Skeletal muscle cell (primary cell): ENCODE data around the gene TSC1.

Source experiments
- DNase-seq: peaks from one replicate; pipeline ENCODE4 v3.0.0-alpha.2; 2010; ENCODE audit warnings: low read depth
- H3K4me3 ChIP-seq: 2 replicates; pipeline ENCODE4 v1.5.1; 2011; ENCODE audit warnings: low read depth, mild to moderate bottlenecking, control low read depth, low read length, moderate library complexity

Gene TSC1

DNA sequence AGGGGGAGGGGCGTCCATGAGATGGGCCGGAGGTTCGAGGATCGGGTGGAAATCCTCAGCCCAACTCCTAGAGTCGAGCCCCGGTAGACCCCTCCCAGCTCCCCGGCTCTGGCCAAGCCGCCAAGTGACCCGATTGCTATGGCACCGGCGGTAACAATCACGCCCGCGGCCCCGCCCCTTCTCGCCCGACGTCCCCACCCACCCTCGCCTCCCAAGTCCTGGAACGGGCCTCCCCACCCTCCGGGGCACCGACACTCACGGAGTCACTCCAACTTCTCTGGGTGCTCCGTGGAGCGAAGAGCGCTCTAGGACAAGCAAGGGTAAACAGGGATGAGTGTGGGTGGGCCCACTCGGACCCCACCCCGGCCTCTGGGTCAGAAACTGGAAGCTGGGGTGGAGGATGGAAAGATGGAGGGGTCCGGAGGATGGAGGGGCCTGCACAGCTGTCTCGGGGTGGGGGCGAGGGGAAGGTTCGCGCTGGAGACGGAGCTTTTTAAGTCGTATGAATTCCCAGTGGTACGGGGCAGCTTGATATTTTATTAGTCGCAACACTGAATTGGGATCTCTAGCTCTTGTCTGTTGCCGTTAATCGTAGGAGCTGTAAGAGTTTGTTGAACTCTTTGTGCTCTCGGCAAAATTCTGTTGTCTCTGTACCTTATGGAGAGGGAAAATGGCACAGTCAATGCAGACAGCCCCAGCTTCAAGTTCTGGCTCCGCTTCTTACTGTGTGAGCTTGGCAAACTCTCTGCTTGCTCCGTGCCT, 65.5 kb downstream of the TSC1 start, which contains the start of gene SPACA9:
Gene SPACA9 (plus strand): TSS at position 204 of the 762 bp plus-strand sequence. CDS start 5,050 bp downstream, outside the sequence.
- peak within 1 kb of the TSS; percentile 99 for H3K4me3 ChIP-seq
- DNase-seq: no peak

DNA sequence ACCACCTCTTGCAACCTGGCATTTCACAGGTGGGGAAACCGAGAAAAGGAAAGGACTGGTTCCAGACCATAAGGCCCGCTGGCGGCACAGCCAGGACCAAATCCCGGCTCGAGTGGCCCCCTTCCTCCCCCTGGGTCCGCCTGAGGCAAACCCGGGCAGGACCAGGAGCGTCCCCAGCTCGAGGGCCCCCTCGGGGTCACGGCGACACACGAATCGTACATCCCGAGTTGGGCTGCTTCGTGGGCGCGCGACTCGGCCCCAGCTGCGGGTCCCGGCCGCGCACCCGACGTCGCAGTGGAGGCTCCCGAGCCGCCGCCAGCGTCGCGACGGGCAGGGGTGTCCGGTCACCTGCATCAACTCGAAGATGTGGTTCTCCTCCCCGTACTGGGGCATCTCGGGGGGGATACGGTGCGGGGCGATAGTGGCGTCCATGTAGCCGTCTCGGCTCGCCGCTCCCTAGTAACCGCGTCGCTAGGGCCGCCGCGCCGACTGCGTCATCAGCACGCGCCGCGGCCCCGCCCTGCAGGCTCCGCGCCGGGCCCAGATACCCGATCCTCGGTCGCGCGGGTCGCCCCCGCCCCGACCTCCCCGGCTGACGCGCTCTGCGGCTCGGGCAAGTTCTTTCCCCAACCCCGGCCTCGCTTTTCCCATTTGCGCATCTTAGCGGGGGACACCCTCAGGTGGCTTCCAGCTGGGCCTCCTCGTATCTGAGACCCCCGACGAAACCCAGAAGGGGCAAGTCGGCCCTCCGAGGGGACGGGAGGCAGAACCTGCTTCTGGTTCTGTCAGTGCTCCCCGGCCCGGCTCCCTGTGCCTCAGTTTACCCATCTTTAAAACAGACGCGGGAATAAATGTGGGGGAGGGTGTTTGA, 66.4 kb downstream of the TSC1 start, which contains the start of gene AK8:
Gene AK8 (minus strand): TSS at position 461 of the 871 bp plus-strand sequence. CDS start 29 bp downstream, at position 432.
- H3K4me3 ChIP-seq: peak within 1 kb of the TSS; percentile 99
- DNase-seq: peak; percentile 27

DNA sequence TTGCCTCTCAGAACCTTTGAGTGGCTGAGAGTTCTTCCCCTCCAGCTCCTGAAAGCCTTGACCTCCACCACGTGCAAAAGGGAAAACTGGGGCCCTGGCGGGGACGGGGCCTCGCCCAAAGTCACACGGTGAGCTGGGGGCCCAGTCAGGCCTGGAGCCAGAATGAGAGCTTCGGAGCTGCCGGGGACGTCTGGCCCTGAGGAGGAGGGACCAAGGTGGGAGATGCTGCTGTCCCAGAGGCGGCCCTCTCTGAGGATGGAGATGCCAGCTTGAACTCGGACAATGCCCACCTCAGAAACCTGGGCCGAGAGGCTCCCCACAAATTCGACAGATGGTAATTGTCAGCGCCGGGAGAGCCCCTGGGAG, 67.0 kb downstream of the TSC1 start:
- H3K4me3 ChIP-seq: peak overlapping the region; percentile 99

DNA sequence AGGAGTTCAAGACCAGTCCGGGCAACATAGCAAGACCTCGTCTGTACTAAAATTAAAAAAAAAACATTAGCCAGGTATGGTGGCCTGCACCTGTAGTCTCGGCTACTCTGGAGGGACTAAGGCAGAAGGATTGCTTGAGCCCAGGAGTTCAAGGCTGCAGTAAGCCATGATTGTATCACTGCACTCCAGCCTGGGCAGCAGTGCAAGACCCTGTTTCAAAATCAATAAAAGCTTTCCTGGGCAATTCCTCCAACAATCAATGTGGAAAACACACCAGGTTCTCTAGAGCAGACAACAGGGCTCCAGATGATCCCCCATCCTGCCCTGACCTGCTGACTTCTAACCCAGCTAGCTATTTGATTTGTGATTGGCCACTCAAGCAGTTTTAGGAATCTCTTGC, 67.6 kb downstream of the TSC1 start:
- no peak for DNase-seq
- no peak overlapping the region for H3K4me3 ChIP-seq

More for the DNA sequence above, 67.0 kb downstream of the TSC1 start:
- no peak for DNase-seq

DNA sequence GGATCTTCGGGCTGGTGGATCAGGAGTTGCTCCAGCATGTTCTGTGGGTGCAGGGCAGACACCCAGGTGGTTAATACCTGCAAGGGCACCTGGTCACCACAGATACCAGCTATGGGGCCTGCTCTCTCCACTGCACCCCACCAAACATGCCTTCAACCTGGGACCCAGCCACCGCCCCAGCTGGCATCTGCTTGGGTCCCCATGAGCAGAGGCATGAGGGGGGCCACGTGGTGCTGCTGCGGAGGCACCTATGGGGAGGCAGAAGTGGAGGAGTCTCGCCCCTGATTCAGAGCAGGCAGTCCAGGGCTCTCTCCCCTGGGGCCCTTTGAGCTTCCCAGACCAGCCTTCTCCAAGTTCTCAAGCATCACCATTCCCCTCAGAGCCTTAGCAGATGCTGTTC, 69.3 kb downstream of the TSC1 start:
- DNase-seq: no peak
- H3K4me3 ChIP-seq: no peak overlapping the region

DNA sequence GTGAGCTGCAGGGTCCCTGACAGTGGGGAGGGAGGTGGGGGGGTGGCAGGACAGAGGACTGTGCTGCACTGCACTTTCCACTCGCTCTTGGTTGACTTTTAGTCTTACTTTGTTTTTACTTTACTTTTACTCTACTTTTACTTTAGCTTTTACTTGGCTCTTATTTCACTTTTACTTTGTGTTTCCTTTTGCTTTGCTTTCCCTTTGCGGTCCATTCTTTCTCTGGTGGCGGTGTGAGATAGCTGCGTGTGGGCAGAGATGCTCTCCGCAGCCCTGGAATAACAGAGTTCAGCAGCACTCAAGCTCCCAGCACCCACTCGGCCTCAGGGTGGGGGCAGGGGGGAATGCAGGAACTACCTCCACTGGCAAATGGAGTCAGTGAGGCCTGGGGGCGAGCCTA, 71.0 kb downstream of the TSC1 start:
- no peak for DNase-seq
- H3K4me3 ChIP-seq: no peak overlapping the region

DNA sequence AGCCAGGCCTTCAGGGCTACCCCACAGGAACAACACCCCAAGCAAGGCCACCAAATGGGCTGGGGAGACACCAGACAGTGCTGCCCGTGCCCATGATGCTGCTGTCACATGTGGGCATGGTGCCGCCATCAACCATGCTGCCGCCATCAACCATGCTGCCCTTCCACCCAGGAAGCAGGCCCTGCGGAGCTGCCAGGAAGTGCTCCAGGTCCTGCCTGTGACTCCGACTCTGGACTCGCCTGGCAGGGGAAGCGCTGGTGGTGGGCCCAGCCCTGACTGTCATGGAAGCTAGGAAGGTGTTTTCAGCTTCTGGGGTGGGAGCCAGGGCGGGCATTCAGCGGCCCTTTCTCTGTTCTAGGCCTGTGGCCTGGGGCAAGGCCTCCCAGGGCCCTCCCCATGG, 75.2 kb downstream of the TSC1 start:
- H3K4me3 ChIP-seq: no peak overlapping the region
- DNase-seq: no peak

DNA sequence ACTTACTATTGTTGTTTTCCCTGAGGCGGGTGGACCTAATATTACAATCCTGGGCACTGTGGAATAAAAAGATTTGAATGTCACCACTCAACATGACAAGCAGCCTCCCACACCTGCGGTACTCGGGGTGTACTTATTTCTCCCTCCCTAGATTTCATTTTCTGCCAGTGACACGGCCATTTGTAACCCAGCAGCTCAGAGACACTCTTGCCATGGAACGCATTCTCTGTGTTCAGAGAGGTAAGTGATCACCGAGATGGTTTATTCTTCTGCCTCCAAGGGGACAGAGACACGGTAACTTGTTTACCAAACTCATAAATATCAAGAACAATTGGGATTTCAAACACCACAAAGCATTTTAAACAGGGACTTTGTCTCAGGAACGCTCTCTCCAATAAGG, 77.5 kb downstream of the TSC1 start:
- H3K4me3 ChIP-seq: no peak overlapping the region
- no peak for DNase-seq

DNA sequence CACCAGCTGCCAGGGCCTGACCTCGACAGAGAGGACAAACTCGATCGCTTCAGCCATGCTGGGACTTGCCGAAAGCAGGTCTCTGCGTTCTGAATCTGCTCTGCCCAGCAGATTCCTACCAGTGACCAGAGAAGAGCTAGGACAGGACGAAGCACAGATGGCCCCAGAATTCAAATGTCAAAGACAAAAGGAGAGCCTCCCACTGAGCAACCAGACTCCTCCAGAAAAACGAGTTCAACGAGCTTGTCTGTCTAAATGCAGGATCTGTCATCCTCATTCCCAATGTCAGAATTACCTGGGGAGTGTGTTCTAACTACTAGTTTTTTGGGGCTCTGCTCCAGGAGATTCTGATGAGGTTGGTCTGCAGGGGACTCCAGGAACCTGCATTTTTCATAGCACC, 79.7 kb downstream of the TSC1 start:
- DNase-seq: no peak
- no peak overlapping the region for H3K4me3 ChIP-seq

DNA sequence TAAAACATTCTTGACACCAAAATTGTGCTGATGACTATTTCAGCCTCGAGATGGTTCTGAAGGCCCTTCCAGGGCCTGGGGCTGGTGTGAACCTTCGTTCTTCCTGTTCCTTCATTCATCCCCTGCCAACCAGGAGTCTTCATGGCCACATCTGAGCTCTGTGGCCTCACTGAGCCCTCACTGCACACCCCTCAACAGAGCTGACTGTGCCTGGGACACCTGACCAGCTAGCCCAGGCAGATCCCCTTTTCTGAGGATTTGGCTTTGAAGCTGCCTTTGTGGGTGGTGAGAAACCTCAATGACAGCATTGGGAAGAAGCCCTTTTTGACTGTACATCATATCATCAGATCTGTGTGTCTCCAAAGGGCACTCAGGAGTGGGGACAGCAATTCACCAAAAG, 80.1 kb downstream of the TSC1 start:
- no peak overlapping the region for H3K4me3 ChIP-seq
- no peak for DNase-seq

DNA sequence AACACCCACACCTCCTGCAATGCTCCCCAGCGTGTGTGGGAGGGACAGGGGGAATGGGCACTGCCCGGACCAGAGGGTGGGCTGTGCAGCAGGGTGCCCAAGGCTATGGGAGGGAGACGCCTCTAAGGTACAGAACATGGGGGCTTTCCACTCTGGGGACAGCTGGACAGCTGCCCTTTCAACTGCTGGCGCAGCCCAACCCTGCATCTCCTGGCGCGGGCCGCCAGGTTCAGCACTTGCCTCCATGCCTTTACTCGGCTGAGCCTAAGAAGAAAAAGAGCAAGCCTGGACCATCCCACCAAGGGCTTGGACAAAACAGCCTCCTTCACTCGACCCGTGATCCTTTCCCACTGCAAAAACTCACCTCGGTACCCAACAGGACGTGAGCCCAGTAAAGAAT, 81.3 kb downstream of the TSC1 start:
- no peak overlapping the region for H3K4me3 ChIP-seq
- no peak for DNase-seq

DNA sequence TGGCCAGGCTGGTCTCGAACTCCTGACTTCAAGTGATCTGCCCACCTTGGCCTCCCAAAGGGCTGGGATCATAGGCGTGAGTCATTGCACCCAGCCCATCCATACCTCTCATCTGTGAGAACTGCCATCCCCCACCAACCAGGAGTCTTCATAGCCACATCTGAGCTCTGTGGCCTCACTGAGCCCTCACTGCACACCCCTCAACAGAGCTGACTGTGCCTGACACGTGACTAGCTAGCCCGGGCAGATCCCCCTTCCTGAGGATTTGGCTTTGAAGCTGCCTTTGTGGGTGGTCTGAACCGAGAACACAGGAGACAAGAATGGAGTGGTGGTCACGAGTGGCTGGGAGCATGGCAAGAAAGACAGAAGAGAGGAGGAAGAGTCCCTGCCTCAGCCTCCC, 81.9 kb downstream of the TSC1 start:
- no peak for DNase-seq
- no peak overlapping the region for H3K4me3 ChIP-seq

DNA sequence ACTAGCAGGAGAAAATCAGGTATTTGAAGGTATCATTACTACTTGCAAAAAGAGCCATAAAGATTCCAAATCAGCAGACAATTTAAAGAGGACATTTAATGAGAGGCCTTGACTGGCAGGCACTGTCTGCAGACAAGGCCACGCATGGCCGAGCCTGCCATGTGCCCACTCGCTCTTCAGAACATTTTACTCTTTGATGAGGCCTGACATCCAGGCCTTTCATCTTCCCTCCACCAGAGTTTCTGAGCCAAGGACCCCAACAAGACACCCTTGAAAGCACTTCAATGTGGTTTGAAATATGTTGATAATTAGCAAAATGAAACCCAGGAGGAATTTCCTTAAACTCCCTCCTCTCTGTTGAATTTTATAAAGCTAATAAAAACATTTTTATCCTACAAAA, 82.8 kb downstream of the TSC1 start:
- DNase-seq: no peak
- H3K4me3 ChIP-seq: no peak overlapping the region

DNA sequence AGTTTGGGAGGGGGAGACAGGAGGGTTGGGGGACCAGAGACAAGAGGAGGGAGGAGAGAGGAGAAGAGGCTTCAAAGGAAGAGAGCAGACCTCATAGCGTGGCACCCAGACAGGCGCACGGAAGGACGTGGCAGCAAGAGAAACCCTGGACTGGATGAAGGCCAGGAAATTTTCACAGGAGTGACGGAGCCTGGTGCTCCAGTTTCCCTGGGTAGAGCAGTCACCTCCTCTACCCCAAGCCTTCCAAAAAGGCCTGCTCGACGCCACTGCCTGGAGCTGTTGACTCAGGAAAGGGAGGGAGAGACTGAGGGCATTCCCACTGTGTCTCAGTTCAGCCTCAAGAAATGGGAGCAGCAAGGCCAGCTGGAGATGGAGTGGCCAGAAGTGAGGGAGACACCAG, 85.7 kb downstream of the TSC1 start:
- no peak overlapping the region for H3K4me3 ChIP-seq
- DNase-seq: no peak

DNA sequence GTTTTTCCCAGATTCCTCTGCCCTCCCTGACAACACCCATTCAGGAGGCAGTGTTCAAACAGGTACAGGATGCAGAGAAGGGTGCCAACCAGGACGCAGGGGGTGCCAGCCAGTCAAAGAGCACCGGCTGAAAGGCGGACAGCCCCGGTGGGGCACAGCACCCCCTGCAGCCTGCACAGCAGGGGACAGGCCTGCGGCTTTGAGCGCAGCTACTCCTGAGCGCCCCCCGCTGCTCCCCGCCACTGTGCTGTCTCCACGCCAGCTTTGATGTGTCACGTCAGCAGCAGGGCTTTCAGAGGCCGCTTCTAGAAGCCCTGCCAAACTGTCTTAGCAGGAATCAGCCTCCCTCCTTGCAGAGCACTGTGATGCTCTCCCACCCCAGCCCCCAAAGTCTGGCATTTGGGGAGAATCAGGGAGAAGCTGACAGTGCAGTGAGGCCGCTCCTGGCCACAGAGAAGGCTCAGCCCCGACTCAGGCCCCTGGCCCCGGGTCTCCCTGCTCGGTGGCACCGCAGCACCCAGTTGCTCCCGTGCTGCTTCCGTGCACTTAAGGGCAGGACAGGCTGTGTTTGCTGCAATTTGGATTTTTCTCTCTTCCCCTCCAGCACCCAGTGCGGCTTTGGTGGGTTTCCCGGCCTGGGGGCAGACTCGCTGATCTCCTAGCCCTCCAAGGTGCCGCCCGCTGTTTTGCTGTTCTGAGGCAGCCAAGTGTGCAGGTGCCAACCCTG, 86.6 kb downstream of the TSC1 start:
- DNase-seq: no peak
- no peak overlapping the region for H3K4me3 ChIP-seq

DNA sequence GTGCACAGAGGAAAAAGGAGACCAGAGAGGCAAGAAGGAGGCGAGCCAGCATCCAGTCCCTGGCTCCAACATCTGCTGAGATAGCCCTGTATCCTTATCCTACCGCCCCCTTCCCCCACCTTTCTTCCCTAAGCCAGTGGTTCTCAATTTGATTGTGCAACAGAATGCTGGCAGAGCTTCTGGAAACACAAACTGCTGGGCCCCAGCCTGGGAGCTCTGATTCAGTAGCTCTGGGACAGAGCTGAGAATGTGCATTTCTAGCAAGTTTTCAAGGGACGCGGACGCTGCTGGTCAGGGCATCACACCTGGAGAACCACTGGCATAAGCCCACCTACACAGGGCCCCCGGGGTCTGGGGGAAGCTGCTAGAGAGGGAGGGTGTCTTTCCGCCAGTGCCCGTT, 87.4 kb downstream of the TSC1 start:
- DNase-seq: peak; percentile 46

DNA sequence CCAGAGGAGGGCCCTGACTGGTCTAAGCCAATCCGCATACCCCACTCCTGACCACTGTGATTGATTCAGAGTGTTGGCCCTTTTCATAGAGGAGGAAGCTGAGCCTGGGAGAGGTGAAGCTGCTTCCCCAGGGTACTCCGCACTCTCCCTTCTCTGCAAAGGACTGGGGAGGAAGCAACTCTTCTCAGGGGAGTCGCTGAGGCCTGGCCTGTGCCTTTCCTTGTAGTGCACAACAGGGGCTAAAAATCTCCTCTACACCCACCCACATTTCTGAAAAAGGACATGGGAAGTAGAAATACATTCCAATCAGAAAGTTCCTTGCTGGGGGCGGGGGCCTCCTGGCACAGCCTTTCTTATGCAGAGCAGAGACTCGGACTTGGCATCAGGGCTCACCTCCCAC, 88.5 kb downstream of the TSC1 start:
- no peak for DNase-seq
- H3K4me3 ChIP-seq: no peak overlapping the region

More for the DNA sequence above, 87.4 kb downstream of the TSC1 start:
- H3K4me3 ChIP-seq: no peak overlapping the region

DNA sequence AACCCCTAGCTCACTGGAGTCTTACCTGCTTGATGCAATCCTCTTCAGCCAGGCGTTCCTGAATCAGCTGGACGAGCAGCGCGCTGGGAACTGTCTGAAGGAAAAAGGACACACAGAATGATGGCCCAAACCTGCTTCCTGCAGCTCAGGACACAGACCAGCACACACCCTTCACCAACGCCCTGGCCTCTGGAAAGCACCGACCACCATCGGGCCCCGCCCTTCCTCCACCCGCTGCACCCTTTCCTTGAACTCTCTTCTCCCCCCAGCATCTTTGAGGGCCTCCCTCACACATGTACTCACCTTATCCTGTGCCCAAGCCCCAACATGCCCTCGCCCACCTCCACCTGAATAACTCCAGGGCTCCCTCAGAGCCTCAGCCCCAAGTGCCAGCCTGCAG, 89.6 kb downstream of the TSC1 start:
- no peak overlapping the region for H3K4me3 ChIP-seq
- no peak for DNase-seq

DNA sequence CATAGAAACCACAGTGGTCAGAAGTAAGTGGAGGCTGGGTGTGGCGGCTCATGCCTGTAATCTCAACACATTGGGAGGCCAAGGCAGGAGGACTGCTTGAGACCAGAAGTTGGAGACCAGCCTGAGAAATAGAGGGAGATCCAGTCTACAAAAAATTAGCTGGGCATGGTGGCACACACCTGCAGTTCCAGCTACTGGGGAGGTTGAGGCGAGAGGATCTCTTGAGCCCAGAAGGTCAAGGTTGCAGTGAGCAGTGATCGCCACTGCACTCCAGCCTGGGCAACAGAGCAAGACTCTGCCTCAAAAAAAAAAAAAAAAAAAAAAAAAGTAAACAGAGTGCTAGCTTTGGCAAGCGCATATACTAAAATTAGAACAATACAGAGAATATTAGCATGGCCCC, 90.9 kb downstream of the TSC1 start:
- no peak overlapping the region for H3K4me3 ChIP-seq
- no peak for DNase-seq

DNA sequence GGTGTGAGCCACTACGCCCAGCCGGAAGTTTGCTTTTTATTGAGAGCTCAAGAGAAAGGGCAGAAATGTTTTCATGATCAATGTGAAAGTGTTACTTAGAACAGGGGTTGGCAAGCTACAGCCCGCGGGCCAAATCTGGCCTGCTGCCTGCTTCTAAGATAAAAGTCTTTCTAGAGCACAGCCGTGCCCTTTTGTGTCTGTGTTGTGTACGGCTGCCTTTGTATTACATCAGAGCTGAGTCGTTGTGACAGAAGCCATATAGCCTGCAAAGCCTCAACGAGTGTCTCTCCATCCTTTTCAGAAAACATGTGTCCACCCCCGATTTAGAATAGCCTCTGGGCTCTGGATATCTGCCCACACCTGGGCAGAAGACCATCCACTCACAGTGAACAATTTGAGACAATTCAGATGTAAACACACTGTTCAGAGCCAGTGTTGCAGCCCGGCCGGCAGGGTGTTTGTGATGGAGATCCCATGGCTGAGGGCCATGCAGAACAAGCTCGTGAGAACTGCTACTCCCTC, 95.2 kb downstream of the TSC1 start:
- DNase-seq: no peak
- H3K4me3 ChIP-seq: no peak overlapping the region
